NCI-H748 treated with DMSO at 0.1 percent for 48 hours (cell line): Measurements from ENCODE around the gene SLC2A4.

Experiments
- DNase-seq: peaks from one replicate; lab custom pipeline; 2025; lab: John Stamatoyannopoulos, UW

SLC2A4 gene

GRCh38 chr17:7306911-7307685, 25.6 kb downstream of the SLC2A4 start, which contains the start of gene EIF5A:
TSS of gene EIF5A (plus strand) at chr17:7307628. CDS start at chr17:7309636, 2,008 bp downstream.
- DNase-seq: peak; percentile 100

- DNase-seq: no peak
Measured at GRCh38 chr17:7307686-7308624, 26.4 kb downstream of the SLC2A4 start.

- DNase-seq: peak; percentile 58
Measured at GRCh38 chr17:7308625-7309433, 27.3 kb downstream of the SLC2A4 start.

GRCh38 chr17:7309628-7310027, 28.1 kb downstream of the SLC2A4 start:
- no peak for DNase-seq

- DNase-seq: no peak
Measured at GRCh38 chr17:7311110-7311705, 29.7 kb downstream of the SLC2A4 start.

- DNase-seq: no peak
Measured at GRCh38 chr17:7312432-7313087, 31.0 kb downstream of the SLC2A4 start.

GRCh38 chr17:7313088-7313889, 31.8 kb downstream of the SLC2A4 start:
- DNase-seq: no peak

GRCh38 chr17:7313890-7314718, 32.6 kb downstream of the SLC2A4 start:
- no peak for DNase-seq

GRCh38 chr17:7314719-7315569, 33.4 kb downstream of the SLC2A4 start, which contains the start of gene GPS2:
TSS of gene GPS2 (minus strand) at chr17:7315360. CDS start at chr17:7315052, 308 bp downstream.
- DNase-seq: peak; percentile 77

- no peak for DNase-seq
Measured at GRCh38 chr17:7315570-7316235, 34.2 kb downstream of the SLC2A4 start.

GRCh38 chr17:7317161-7317803, 35.8 kb downstream of the SLC2A4 start:
- no peak for DNase-seq

- no peak for DNase-seq
Measured at GRCh38 chr17:7318121-7318860, 36.8 kb downstream of the SLC2A4 start.

- no peak for DNase-seq
Measured at GRCh38 chr17:7321466-7321865, 39.9 kb downstream of the SLC2A4 start.

- no peak for DNase-seq
Measured at GRCh38 chr17:7322520-7323194, 41.1 kb downstream of the SLC2A4 start.

- DNase-seq: no peak
Measured at GRCh38 chr17:7323731-7324437, 42.4 kb downstream of the SLC2A4 start.
